K562 (cell line): ENCODE data around the gene TESK1. TPM values are rescaled to one million over a fixed set of nuclear protein-coding genes. Genes with fewer than 3 reads are reported as not detected.

ENCODE experiments used
- ATAC-seq: fragments of 200-7000 bp; cut with Tn5 transposase; 3 replicates; pipeline ENCODE4 v1.9.1; 2020; ENCODE audit warnings: moderate library complexity
- BruUV-seq: library from RNA; stranded (reverse); fragments of 400-500 nt; replicated peaks from 2 replicates; lab custom pipeline; 2021; lab: Mats Ljungman, UMichigan
- CTCF ChIA-PET: fragments of 300-600 bp; formaldehyde crosslinking; extraction: SDS; loops from one replicate; lab custom pipeline; 2021; ENCODE audit warnings: low intra/inter-chr PET ratio; lab: Yijun Ruan, JAX
- POLR2A ChIA-PET: fragments of 300-600, 350-650 bp; sonication (Branson Sonifier 250); formaldehyde crosslinking; extraction: SDS; loops from one replicate; lab custom pipeline; 2021; ENCODE audit warnings: antibody characterized with exemption, inconsistent platforms; lab: Yijun Ruan, JAX
- DNase-seq, 4 experiments: peaks; one replicate each; pipeline versions ENCODE4 v3.0.0 to v3.0.0-alpha.2; 2011 to 2018; ENCODE audit warnings: low spot score in 3 of 4, mixed read lengths in 3 of 4; ENCODE audit errors: extremely low read depth in 1 of 4
- FAIRE-seq: peaks from 2 replicates; lab custom pipeline; 2011; peaks lifted over from hg19 to GRCh38; lab: Jason Lieb, UNC
- H2AFZ ChIP-seq: 2 replicates; pipeline ENCODE4 v1.6.0; 2011; ENCODE audit warnings: low read depth, low read length, control low read depth, inconsistent platforms
- H3K27ac ChIP-seq: fragments of 200-600 bp; 3 replicates; pipeline ENCODE4 v1.8.0; 2011; ENCODE audit warnings: low read depth, mild to moderate bottlenecking, control low read depth, inconsistent platforms, low read length, moderate library complexity, mixed read lengths; ENCODE audit errors: extremely low read depth
- H3K27me3 ChIP-seq, 2 experiments: fragments of 300-600 bp in 1 of 2; 2 replicates in 1 of 2; 3 replicates in 1 of 2; pipeline versions ENCODE4 v1.6.0 to v1.8.0; 2011; ENCODE audit warnings: inconsistent platforms in 2 of 2, low read length in 2 of 2, mild to moderate bottlenecking in 1 of 2, mixed read lengths in 1 of 2, moderate library complexity in 1 of 2; ENCODE audit not compliant: control insufficient read depth in 2 of 2, insufficient read depth in 2 of 2
- H3K36me3 ChIP-seq: fragments of 300-600 bp; 3 replicates; pipeline ENCODE4 v1.8.0; 2011; ENCODE audit warnings: mild to moderate bottlenecking, low read length, inconsistent platforms; ENCODE audit not compliant: control insufficient read depth, insufficient read depth
- H3K4me1 ChIP-seq, 2 experiments: fragments of 200-600 bp in 1 of 2; replicated peaks in 1 of 2; 2 replicates in 1 of 2; 3 replicates in 1 of 2; pipeline versions ENCODE4 v1.5.1 to v1.8.0; 2011; ENCODE audit warnings: inconsistent platforms in 2 of 2, low read length in 2 of 2, mild to moderate bottlenecking in 1 of 2, mixed read lengths in 1 of 2, moderate library complexity in 1 of 2; ENCODE audit not compliant: control insufficient read depth in 2 of 2, insufficient read depth in 2 of 2
- H3K4me2 ChIP-seq: 2 replicates; pipeline ENCODE4 v1.6.1; 2011; ENCODE audit warnings: low read length, control low read depth, inconsistent platforms, mixed read lengths; ENCODE audit not compliant: insufficient read depth
- H3K4me3 ChIP-seq: fragments of 200-600 bp; sonication (generic), shearing (Covaris generic); 2 replicates; pipeline ENCODE4 v1.5.1; 2016; ENCODE audit warnings: control low read depth, inconsistent platforms
- H3K79me2 ChIP-seq: fragments of 200-600 bp; 3 replicates; pipeline ENCODE4 v1.8.0; 2011; ENCODE audit warnings: low read length, inconsistent platforms; ENCODE audit not compliant: control insufficient read depth, insufficient read depth
- H3K9ac ChIP-seq, 2 experiments: 2 replicates each; pipeline versions ENCODE4 v1.6.0 to v1.6.1; 2011; ENCODE audit warnings: low read depth in 2 of 2, low read length in 2 of 2, control low read depth in 1 of 2, inconsistent platforms in 1 of 2, mild to moderate bottlenecking in 1 of 2, mixed read lengths in 1 of 2; ENCODE audit not compliant: insufficient read depth in 1 of 2
- H3K9me1 ChIP-seq: one replicate; pipeline ENCODE4 v1.6.0; 2011; ENCODE audit warnings: inconsistent platforms, mild to moderate bottlenecking, low read length, moderate library complexity; ENCODE audit not compliant: control insufficient read depth, insufficient read depth
- H3K9me3 ChIP-seq: replicated peaks from 2 replicates; pipeline ENCODE4 v1.5.1; 2011; ENCODE audit warnings: low read depth, low read length, inconsistent platforms; ENCODE audit not compliant: control insufficient read depth, insufficient read depth
- H4K20me1 ChIP-seq: replicated peaks from 2 replicates; pipeline ENCODE4 v1.6.1; 2011; ENCODE audit warnings: low read length, inconsistent platforms, mixed read lengths; ENCODE audit not compliant: control insufficient read depth, insufficient read depth
- CHD2 ChIP-seq: IDR thresholded peaks from 2 replicates; pipeline ENCODE4 v1.6.1; 2011; ENCODE audit warnings: low read depth, low read length
- HNRNPH1 ChIP-seq: fragments of 200-400 bp; formaldehyde crosslinking; optimal IDR thresholded peaks from 2 replicates; pipeline ENCODE3; 2017; ENCODE audit warnings: low read depth, mild to moderate bottlenecking, low read length, moderate library complexity
- NR3C1 ChIP-seq: sonication (generic); formaldehyde crosslinking; IDR thresholded peaks from 2 replicates; pipeline ENCODE4 v1.8.1; 2022; ENCODE audit warnings: missing genetic modification reagents
- POLR2G ChIP-seq: fragments of 200-400 bp; formaldehyde crosslinking; IDR thresholded peaks from 2 replicates; pipeline ENCODE4 v1.6.1; 2017; ENCODE audit warnings: low read depth, mild to moderate bottlenecking, antibody characterized with exemption, low read length, moderate library complexity
- SMAD2 ChIP-seq: fragments of 150-350 bp; IDR thresholded peaks from 2 replicates; pipeline ENCODE4 v1.6.1; 2014; ENCODE audit warnings: low read depth, mild to moderate bottlenecking, low read length
- TFAP4 ChIP-seq: sonication (generic); formaldehyde crosslinking; IDR thresholded peaks from 2 replicates; pipeline ENCODE4 v1.8.0; 2022; ENCODE audit warnings: missing genetic modification reagents, mild to moderate bottlenecking, moderate library complexity, borderline replicate concordance
- ZHX1 ChIP-seq: fragments of 150-350 bp; conservative IDR thresholded peaks from 2 replicates; pipeline ENCODE4 v1.6.1; 2014; ENCODE audit warnings: low read length
- ZNF263 ChIP-seq: sonication (generic); formaldehyde crosslinking; IDR thresholded peaks from 2 replicates; pipeline ENCODE4 v1.8.0; 2022; ENCODE audit warnings: mild to moderate bottlenecking, missing genetic modification reagents, borderline replicate concordance
- ZNF76 ChIP-seq: fragments of 250-450 bp; sonication (Bioruptor Pico); IDR thresholded peaks from 2 replicates; pipeline ENCODE4 v1.4.0; 2020; ENCODE audit warnings: mild to moderate bottlenecking, moderate library complexity, borderline replicate concordance
- WGBS: fragments of 100-300 bp; shearing (Covaris generic); methylation state at CpG from one replicate; pipeline ENCODE4 v1.1.6; 2016; ENCODE audit warnings: low coverage, mixed read lengths; ENCODE audit not compliant: insufficient coverage; ENCODE audit errors: missing lambda C conversion rate; 5-methylcytosine and 5-hydroxymethylcytosine counted together
- in situ Hi-C: fragments of 300-500 bp; cut with MboI; formaldehyde crosslinking; loops from 4 replicates; pipeline ENCODE4 v1.15.0; 2018; ENCODE audit warnings: inconsistent platforms, mixed read lengths
- intact Hi-C: fragments of 100-400 bp; cut with micrococcal nuclease; formaldehyde crosslinking; loops from 2 replicates; pipeline ENCODE4 v1.14.2; 2022
- polyA plus RNA-seq, 8 experiments: library from polyadenylated mRNA; depleted of rRNA in 4 of 8; stranded (reverse) in 5 of 8; unstranded in 3 of 8; fragments of >200 nt; fragmentation: Nextera tagmentation in 2 of 8; fragmentation: Illumina TruSeq in 1 of 8; extraction: Ambion mirVana in 2 of 8; extraction: Trizol in 1 of 8; gene quantifications; 2 replicates each; pipeline versions ENCODE4 v1.2.1 to v1.2.3, GENCODE V29; 2011 to 2014; ENCODE audit warnings: inconsistent platforms in 1 of 8, missing spikeins in 1 of 8
- total RNA-seq, 7 experiments: library from RNA; depleted of rRNA in 6 of 7; stranded (reverse); fragments of >200 nt in 6 of 7; fragmentation: Illumina TruSeq in 2 of 7; extraction: Trizol in 2 of 7; gene quantifications; 2 replicates each; pipeline versions ENCODE4 v1.2.1 to v1.2.3, GENCODE V29; 2011 to 2021; ENCODE audit warnings: low replicate concordance in 1 of 7
- TF ChIP-seq, protein P1 (sequence below): fragments of 450-650 bp; formaldehyde crosslinking; IDR thresholded peaks from 2 replicates; pipeline ENCODE4 v1.4.0; 2020; ENCODE audit warnings: mild to moderate bottlenecking, mixed read lengths

TESK1 gene
- total and polyA plus RNA-seq, 9 of the 15 experiments (the other 6 are each of a cell fraction or from before 2014, with no cell fraction given) = 0.07 to 10.4 (median 4.1) TPM

GRCh38 chr9:35558185-35558584 lies 46.9 kb upstream of the TESK1 start:
- H3K79me2 ChIP-seq = no peaks in the 10 kb centered on the region
- POLR2A ChIA-PET = interaction anchor here (0.5 kb wide), 1 partner anchor 41 kb away, joined by 3 read pairs; no protein-coding TSS in a partner anchor
- in situ Hi-C loops = loop anchor here (10.0 to 25.0 kb wide), 2 partner anchors 283 to 671 kb away; a partner anchor contains a TSS
- intact Hi-C loops = no loop called here
- H2AFZ ChIP-seq = no peak overlapping the region
- no peak overlapping the region; a peak in 1 of 4 replicates for H3K9ac ChIP-seq
- ATAC-seq (no peak), DNase-seq (no peak), FAIRE-seq (no peak)
- no peak overlapping the region for H3K4me3 ChIP-seq
- H4K20me1 ChIP-seq = no peaks in the 10 kb centered on the region
- peaks cover 21% of the 10 kb centered on the region; the same call in 1 of the 3 replicates for H3K36me3 ChIP-seq
- peaks cover 0 to 3% of the 10 kb centered on the region in 2 experiments; a peak in 3 of 5 replicates for H3K4me1 ChIP-seq
- CTCF ChIA-PET = no interaction called here
- no peaks in the 10 kb centered on the region for H3K9me1 ChIP-seq
- 100% methylated on average over 4 of the region's 11 CpGs for WGBS
- H3K27ac ChIP-seq = no peak overlapping the region
- no peak overlapping the region for H3K4me2 ChIP-seq
- H3K27me3 ChIP-seq = no peaks in the 10 kb centered on the region
- TF ChIP-seq ZHX1 = no peak
- no peak for TF ChIP-seq HNRNPH1
- peak; percentile 37 for TF ChIP-seq POLR2G
- no peak for TF ChIP-seq SMAD2
- TF ChIP-seq TFAP4 = no peak
- TF ChIP-seq CHD2 = no peak
- TF ChIP-seq ZNF76 (CRISPR knock-in tag) = no peak
- TF ChIP-seq NR3C1 (CRISPR knock-in tag) = no peak
- TF ChIP-seq ZNF263 (CRISPR knock-in tag) = no peak
- TF ChIP-seq, protein P1, sequence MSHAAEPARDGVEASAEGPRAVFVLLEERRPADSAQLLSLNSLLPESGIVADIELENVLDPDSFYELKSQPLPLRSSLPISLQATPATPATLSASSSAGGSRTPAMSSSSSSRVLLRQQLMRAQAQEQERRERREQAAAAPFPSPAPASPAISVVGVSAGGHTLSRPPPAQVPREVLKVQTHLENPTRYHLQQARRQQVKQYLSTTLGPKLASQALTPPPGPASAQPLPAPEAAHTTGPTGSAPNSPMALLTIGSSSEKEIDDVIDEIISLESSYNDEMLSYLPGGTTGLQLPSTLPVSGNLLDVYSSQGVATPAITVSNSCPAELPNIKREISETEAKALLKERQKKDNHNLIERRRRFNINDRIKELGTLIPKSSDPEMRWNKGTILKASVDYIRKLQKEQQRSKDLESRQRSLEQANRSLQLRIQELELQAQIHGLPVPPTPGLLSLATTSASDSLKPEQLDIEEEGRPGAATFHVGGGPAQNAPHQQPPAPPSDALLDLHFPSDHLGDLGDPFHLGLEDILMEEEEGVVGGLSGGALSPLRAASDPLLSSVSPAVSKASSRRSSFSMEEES = peak; percentile 47
- BruUV-seq = no TSS peak
- H3K9me3 ChIP-seq = no peaks in the 10 kb centered on the region
